HG03045 (cell line): ENCODE data around the gene CLDN1.
"Not testable (repeated sequence)": the region's sequence is repeated elsewhere in the genome, so short reads cannot be mapped to it uniquely, and the experiment has no call there.

Experiments
- ATAC-seq: cut with Tn5 transposase; IDR thresholded peaks from one replicate; pipeline ENCODE4 v1.9.1; 2021; ENCODE audit warnings: mild to moderate bottlenecking, moderate library complexity; ENCODE audit not compliant: unreplicated experiment

The CLDN1 gene

DNA sequence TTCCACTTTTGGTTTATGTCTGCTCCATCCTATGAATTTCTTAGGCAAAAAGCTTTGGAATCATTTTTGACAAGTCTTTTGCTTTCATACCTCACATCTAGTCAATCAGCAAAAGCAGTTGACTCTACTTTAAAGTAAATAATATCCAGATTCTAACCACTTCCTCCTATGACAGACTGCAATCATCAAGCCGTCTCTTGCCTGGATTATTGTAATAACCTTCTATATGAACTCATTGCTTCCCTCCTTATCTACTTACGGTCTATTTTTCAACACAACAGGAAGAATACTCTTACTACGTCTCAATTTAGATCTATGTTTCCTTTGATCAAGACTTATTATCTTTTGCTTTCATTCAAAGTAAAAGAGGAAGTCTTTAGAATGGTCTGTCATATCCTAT lies 20.7 kb downstream of the CLDN1 start:
- no peak for ATAC-seq

DNA sequence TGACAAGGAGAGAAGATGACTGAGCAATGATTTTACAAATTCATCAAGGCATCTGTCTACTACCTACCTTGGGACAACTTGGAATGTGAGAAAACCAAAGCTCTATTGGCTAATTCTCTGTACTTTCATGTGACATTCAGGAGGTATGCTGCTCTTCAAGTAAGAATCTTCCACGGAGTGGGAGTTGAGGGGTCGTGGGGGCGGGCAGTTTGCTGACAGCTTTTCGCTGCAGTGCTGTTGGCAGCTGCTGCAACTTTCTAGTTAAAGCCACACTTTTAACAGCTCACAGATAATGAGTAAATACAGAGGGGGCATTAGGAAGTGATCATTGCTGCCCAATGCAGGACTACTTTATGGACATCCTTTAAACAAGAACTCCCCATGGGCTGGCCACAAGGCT lies 22.3 kb downstream of the CLDN1 start:
- no peak for ATAC-seq

DNA sequence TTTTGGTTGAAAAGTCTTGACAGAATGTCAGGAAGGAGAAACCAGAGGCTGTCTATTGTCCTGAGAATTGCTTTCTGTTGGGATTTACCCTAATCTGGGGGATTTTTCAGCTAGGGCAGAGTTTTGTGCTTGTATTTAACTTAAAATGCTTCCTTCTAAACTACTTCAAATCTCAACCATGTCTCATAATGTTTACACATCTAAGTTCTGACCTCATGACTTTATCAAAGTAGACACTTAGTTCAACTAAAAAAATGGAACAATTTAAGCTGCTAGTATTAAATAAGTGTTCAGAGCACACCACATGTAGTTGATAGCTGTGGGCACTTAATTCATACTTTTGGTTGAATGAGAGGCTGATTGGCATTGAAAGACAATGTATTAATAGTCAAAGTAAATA lies 28.2 kb downstream of the CLDN1 start:
- ATAC-seq, result no peak

DNA sequence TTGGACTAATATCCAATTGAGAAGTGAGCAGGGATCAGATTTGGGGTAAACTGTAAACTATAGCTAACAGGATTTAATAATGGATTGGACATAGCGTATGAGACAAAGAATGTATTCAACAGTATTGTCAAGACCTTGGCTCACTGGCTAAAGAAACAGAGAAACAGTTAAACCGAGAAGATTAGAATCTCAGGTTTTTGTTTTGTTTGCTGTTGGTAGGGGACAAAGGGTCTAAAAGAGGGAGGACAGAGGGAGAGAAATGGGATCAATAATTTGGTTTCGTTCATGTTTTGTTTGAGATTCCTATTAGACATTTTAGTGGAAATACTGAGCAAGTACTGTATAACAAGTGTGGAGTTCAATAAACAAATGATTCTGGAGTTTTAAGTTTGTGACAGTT lies 28.6 kb downstream of the CLDN1 start:
- no peak for ATAC-seq

DNA sequence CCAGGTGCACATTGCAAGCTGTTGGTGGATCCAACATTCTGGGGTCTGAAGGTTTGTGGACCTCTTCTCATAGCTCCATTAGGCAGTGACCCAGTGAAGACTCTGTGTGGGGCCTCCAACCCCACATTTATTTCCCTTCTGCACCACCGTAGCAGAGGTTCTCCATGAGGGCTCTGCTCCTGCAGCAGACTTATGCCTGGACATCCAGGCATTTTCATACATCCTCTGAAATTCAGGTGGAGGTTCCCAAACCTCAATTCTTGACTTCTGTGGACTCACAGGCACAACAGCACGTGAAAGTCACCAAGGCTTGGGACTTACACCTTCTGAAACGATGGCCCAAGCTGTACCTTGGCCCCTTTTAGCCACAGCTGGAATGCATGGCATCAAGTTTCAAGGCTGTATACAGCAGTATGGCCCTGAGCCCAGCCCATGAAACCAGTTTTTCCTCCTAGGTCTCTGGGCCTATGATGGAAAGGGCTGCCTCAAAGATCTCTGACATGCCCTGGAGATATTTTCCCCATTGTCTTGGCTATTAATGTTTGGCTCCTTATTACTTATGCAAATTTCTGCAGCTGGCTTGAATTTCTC lies 30.2 kb downstream of the CLDN1 start:
- no peak for ATAC-seq

DNA sequence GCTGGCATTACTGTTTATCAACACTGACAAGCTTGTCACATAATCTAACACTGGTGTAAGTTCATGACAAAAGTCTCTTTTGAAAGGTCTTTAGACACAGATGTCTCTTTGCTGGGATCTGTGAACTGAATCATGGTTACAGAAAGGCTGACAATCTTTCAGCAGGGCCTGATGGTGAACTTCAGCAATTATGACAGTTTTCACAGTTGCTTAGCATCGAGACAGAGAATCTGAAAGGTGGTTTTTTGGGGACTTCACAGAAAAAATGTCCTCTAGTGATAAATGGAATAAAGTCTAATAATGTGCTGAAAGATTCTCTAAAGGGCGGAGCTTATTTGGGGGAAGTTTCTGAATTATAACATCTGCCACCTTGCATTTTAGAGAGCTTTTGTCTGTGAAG lies 32.3 kb downstream of the CLDN1 start:
- ATAC-seq, result no peak

DNA sequence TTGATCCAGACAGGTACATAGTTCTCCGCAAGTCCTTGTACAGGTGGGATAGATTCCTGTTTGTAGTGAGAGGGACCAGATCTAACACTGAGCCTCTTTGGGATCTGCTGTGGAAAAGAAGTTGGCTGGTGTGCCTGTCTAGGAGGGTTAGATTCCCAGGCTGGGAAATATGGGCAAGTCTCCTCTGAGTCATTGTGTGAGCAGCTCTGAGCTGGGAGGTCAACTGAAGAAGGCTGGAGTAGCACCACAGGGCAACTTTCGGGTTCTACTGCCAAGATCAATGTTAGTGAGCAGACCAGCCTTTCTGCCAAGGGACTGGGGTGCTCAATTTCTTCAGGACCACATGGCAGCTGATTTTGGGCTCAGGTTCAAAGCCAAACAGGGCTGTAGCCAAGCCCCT lies 33.4 kb downstream of the CLDN1 start:
- ATAC-seq, result no peak

DNA sequence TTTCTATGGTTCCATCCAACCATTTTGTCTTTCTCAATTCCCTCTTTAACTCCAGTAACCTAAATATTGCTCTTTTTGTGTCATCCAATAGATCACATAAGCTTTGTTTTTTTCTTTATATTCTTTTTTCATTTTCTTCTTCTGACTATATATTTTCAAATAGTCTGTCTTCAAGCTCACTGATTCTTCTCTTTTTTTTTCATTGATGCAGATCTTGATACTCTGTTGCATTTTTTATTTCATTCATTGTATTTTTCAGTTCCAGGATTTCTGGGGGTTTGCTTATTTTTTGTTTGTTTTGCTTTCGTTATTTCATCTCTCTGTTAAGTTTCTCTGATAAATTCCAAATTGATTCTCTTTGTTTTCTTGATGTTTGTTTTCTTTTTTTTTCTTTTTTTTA lies 36.2 kb downstream of the CLDN1 start:
- ATAC-seq, result no peak

DNA sequence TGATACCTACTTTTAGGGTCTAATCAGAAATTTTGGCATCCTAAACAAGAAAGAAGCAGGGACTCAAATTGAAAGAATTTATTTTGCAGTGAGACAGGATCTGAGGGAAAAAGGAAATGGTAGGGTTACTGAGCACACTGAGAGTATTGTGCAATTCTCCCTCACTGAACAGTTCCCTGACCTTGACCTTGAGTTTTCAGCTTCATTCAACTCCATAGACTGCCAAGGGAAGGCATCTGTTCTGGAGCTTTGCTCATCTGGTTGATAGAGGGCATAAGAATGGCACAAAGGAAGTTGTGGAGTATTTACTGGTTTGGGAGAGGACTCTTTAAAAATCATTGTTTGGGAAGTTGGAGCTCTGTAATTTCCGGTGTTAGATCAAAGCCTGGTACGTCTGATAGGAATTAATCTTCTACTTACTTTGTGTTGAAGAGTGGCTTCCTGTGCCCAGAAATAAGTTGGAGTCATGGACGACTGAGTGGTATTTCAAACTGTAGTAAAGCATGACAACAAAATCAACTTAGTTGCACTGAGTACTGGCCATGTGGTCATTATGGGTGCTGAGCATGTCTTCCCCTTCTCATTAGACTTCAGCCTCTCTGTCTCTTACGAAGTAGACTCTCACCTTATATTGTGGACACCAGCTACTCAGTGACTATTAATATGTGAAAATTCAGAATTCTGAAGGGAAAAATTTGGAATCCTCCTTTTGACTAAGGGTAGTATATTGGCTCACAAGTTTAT lies 40.8 kb downstream of the CLDN1 start:
- no peak for ATAC-seq

DNA sequence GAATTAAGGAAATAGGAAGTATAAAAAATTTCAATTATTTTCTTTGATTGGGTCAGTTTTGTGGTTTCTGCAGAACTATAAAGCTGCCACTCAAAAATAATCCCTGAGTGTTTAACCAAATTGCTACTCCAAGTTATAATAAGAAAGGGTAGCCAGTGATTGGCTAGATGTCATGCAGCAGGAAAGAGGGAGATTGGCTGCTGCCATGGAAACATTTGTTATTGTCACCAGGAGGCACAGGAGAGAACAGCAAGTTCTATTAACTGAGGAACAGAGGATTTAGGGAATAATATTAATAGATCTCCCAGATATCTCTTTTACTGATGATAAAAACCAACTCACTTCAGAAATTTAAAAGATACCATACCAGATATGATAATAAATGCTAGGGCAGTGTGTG lies 42.6 kb downstream of the CLDN1 start:
- no peak for ATAC-seq

DNA sequence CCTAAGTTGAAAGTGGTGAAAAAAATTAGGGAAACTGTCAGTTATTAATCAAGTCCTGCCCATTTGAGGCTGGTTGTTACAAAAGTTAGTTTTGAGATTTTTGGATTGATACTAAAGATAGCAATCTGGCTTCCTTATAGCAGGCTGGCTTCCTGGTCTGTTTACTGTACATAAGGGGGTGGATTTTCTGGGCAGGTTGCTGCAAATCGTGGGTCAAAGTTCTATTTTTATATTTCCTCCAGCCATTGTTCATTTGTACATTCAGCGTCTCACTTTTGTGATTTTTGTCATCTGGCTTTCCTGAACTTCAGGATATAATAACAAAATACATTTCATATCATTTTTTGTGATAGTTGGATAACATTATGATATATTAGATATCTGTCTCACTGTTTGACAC lies 49.5 kb downstream of the CLDN1 start:
- ATAC-seq, result no peak

DNA sequence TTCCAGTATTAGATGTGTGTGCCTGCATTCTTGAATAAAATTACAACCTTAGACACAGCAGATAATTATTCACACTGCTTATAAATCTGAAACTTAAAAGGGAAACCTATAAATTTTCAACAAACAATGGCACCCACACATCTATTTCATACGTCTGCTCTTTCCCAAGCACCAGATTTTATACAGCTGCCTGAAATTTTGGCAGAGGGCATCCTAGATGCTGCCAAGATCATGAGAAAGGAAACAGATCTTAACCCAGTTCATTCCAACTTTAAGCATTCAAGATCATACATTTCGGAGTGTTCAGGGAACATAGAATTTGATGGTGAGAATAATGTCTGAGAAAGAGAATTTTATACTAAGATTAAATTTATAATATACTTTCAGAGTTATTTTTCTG lies 53.1 kb downstream of the CLDN1 start:
- no peak for ATAC-seq

DNA sequence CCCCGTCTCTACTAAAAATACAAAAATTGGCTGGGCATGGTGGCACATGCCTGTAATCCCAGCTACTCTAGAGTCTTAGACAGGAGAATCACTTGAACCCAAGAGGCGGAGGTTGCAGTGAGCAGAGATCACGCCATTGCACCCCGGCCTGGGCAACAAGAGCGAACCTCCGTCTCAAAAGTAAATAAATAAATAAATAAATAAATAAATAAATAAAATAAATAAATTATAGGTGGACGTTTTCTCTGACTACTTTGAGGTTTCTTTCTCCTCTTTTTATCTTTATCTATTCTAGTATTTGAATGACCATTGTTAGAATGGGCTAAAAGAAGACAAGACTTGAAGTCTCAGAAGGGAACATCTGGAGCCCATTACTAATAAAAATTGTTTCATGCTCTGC lies 54.8 kb downstream of the CLDN1 start:
- ATAC-seq, result not testable (repeated sequence)

DNA sequence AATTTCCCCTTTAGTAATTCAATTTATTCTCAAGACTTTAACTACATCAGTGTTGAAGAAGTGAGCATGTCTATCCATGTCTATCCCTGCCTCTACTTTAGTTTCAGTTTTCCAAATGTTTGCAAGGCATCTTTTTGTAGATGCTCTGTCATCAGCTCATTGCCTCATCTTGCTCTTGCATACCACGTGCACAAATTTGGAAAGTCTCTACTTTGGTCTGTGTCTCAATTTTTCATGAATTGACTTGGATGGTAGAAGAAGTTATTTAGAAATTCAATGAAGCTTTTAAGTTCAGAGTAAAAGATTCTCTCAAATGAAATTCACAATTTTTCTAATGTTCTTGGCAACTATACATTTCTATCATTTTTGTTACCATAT lies 55.3 kb downstream of the CLDN1 start:
- ATAC-seq, result no peak

DNA sequence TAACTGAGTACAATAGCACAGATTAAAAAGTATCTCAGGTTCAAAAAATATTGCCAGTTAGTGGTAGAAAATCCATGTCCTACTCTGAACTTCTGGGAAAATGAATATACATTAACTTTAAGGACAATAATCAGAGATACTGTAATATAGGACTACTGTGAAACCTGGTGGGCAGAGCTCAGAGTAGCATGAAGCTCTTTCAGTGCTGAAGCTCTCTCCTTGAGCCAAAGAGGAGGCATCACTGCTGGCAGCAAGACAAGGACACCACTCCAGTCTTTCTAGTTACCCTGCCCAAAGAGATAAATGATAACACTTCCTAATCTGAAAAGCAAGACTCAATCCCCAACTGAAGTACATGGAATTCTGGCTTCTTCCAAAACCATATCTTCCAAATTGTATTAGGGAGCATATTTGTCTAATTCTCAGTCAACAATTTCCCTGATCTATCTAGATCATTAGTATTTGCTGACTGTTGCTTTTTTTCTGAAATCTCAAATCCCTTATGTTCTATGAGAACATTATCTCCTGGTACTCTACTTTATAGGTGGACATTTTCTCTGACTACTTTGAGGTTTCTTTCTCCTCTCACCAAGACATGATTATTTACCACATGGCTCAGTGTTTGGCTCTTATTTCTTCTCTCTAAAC lies 55.9 kb downstream of the CLDN1 start:
- no peak for ATAC-seq

DNA sequence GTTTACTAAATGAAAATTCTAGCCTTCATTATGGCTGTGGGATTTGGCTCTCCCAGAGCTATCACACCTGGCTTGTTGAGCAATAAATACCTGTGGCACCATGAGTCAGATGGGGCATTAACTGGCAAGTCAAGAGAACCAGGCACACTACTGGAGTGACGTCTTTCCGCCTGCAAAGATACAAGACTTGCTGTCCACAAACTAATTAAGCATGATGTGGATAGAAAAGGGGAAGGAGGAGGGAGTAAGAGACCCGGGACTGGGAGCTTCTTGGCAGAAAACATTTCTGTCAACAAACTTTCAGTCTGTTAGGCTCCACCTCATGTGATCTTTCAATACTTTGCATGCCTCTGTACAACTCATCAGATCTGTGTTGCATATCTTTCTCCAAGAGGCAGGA lies 56.5 kb downstream of the CLDN1 start:
- no peak for ATAC-seq

DNA sequence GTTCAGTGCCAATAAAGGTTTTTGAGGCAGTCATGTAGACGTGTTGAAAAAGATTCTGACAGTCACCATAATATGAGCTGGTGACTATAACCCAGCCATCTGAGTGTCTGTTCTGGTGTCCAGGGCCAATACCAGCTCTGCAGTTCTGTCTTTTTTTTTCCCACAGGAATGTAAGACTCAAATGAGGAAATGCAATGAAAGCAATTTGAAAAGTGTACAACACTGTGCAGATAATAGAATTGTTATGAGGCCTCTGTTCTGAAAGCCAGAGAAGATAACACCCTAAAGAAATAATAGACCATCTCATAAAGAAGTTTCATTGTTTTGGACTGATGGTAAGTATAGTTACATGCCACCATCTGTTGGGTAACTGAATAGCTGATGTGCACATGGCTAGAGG lies 57.1 kb downstream of the CLDN1 start:
- no peak for ATAC-seq

DNA sequence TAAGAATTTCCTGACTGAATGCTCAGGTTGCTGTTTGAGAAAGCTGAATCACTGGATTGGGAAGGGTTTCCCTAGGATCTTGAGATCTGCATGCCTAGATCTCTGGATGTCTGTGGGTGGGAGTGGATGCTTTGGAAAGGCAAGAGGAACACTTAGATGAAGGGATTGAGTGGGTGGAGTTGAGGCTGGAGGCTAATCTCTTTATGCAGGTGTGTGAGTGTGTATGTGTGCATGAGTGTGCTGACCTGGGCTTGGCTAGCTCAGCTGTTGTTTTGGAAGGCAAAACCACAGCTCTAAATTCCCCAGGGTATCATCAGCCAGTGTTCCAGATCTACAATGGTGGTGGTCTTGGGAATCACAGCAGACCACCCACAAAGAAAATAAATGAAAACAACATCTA lies 60.5 kb downstream of the CLDN1 start:
- ATAC-seq, result no peak

DNA sequence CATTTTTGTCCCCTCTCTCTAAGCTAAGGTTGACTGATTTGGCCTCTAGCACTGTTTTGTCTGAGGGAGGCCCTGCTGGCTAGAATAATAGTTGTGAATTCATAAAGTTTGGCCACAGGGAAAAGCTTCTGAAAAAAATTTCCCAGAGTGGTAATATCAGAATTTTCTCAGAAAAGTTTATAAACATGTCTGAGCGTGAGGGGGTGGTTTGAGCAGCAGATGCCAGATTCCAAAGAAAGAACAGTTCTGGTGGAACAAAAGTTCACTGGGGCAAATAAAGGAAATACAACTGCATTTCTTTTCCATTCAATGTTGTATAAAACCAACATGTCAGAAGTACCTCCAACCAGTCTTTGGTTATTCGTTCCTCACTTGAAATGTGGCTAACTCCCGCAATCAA lies 61.2 kb downstream of the CLDN1 start:
- no peak for ATAC-seq

DNA sequence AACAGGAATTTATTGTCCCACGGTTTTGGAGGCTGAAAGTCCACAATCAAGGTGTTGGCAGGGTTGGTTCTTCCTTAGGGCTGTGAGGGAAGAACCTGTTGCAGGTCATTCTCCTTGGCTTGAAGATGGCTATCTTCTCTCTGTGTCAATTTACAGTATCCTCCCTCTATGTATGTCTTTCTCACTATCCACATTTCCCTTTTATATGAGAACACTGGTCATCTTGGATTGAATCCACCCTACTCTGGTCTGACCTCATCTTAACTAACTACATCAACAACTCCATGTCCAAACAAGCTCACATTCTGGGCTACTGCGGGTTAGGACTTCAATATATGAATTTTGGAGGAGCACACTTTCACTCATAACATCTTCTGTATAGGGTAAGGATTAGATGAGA lies 61.9 kb downstream of the CLDN1 start:
- ATAC-seq, result no peak

DNA sequence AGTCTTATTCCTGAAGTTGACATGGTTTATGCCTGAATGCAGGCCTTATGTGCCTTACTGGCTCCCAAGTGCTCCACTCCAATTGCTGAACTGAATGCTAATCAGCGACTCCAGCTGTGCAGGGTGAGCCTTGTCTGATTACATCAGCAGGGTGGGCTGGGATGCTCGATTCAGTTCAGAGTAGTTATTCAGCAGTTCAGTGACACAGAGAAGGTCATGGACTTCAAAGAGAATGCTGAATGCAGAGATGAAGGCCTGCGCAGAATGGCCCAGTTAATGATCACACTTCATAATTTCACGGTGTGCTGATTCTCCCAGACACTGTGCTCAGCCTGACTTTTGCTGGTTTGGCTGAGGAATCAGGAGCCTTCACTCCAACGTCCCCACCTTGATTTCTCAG lies 63.6 kb downstream of the CLDN1 start:
- no peak for ATAC-seq
